Calu3 (cell line): Measurements from ENCODE around the gene MID1IP1. TPM values are rescaled to one million over a fixed set of nuclear protein-coding genes. Genes with fewer than 3 reads are reported as not detected.

Experiments used
- BruUV-seq: library from RNA; stranded (reverse); fragments of 400-500 nt; replicated peaks from 2 replicates; lab custom pipeline; 2021; lab: Mats Ljungman, UMichigan
- CTCF ChIA-PET: fragments of 300-600 bp; sonication (Branson Sonifier 250); formaldehyde crosslinking; loops from one replicate; lab custom pipeline; 2022; ENCODE audit warnings: antibody characterized with exemption; lab: Charles Lee
- DNase-seq: peaks from one replicate; pipeline ENCODE4 v3.0.0; 2022
- H3K27ac Mint-ChIP-seq: one replicate; pipeline ENCODE4 v1.8.0; 2022; ENCODE audit warnings: mixed read lengths; ENCODE audit not compliant: unreplicated experiment
- H3K27me3 Mint-ChIP-seq: one replicate; pipeline ENCODE4 v1.8.0; 2022; ENCODE audit warnings: mixed read lengths; ENCODE audit not compliant: unreplicated experiment
- H3K36me3 Mint-ChIP-seq: one replicate; pipeline ENCODE4 v1.8.0; 2022; ENCODE audit warnings: mild to moderate bottlenecking, moderate library complexity, mixed read lengths; ENCODE audit not compliant: insufficient read depth, unreplicated experiment
- H3K4me1 Mint-ChIP-seq: one replicate; pipeline ENCODE4 v1.8.0; 2022; ENCODE audit warnings: mild to moderate bottlenecking, low read depth, mixed read lengths; ENCODE audit not compliant: unreplicated experiment
- H3K4me3 Mint-ChIP-seq: one replicate; pipeline ENCODE4 v1.8.0; 2022; ENCODE audit warnings: mild to moderate bottlenecking, low read depth, moderate library complexity, mixed read lengths; ENCODE audit not compliant: unreplicated experiment
- H3K9me3 Mint-ChIP-seq: one replicate; pipeline ENCODE4 v1.8.0; 2022; ENCODE audit warnings: low read depth, mixed read lengths; ENCODE audit not compliant: unreplicated experiment
- CTCF ChIP-seq: fragments of 200-600 bp; IDR thresholded peaks from one replicate; pipeline ENCODE4 v1.8.0; 2022; ENCODE audit warnings: antibody characterized with exemption; ENCODE audit not compliant: unreplicated experiment
- intact Hi-C: fragments of 100-400 bp; cut with micrococcal nuclease; formaldehyde crosslinking; loops from one replicate; pipeline ENCODE4 v1.10.0; 2022; ENCODE audit not compliant: unreplicated experiment
- total RNA-seq: library from RNA; stranded (reverse); gene quantifications from 2 replicates; pipeline ENCODE4 v1.2.3, GENCODE V29; 2022

MID1IP1 gene
- total RNA-seq, 1 experiment from 2014 or later, result 46.7 TPM

GRCh38 chrX:38760883-38761282, 40.4 kb upstream of the MID1IP1 start:
- BruUV-seq, result no TSS peak
- H3K27me3 Mint-ChIP-seq, result peaks cover 13% of the 10 kb centered on the region
- intact Hi-C loops, result no loop called here
- DNase-seq, result no peak
- H3K9me3 Mint-ChIP-seq, result peaks cover 2% of the 10 kb centered on the region
- no peak for TF ChIP-seq CTCF
- CTCF ChIA-PET, result no interaction called here
- H3K36me3 Mint-ChIP-seq, result no peaks in the 10 kb centered on the region
- no peaks in the 10 kb centered on the region for H3K4me1 Mint-ChIP-seq
- H3K27ac Mint-ChIP-seq, result no peak overlapping the region
- no peak overlapping the region for H3K4me3 Mint-ChIP-seq

GRCh38 chrX:38768079-38768478, 33.2 kb upstream of the MID1IP1 start:
- no TSS peak for BruUV-seq
- CTCF ChIA-PET, result interaction anchor here (0.9 to 1.8 kb wide), 3 partner anchors 249 to 384 kb away, joined by 4 to 12 read pairs (median 5); no protein-coding TSS in a partner anchor
- intact Hi-C loops, result loop anchor here (1.0 to 5.0 kb wide), 3 partner anchors 249 to 474 kb away; no protein-coding TSS in a partner anchor

GRCh38 chrX:38770152-38770551, 31.1 kb upstream of the MID1IP1 start:
- TF ChIP-seq CTCF, result no peak
- CTCF ChIA-PET, result no interaction called here

More at GRCh38 chrX:38768079-38768478, 33.2 kb upstream of the MID1IP1 start:
- no peaks in the 10 kb centered on the region for H3K36me3 Mint-ChIP-seq
- H3K9me3 Mint-ChIP-seq, result no peaks in the 10 kb centered on the region
- no peak for DNase-seq
- H3K27ac Mint-ChIP-seq, result no peak overlapping the region
- no peaks in the 10 kb centered on the region for H3K27me3 Mint-ChIP-seq
- TF ChIP-seq CTCF, result no peak
- no peak overlapping the region for H3K4me3 Mint-ChIP-seq
- no peaks in the 10 kb centered on the region for H3K4me1 Mint-ChIP-seq

GRCh38 chrX:38774249-38774648, 27.0 kb upstream of the MID1IP1 start:
- no peak for TF ChIP-seq CTCF
- no peak overlapping the region for H3K4me3 Mint-ChIP-seq
- intact Hi-C loops, result no loop called here
- H3K9me3 Mint-ChIP-seq, result no peaks in the 10 kb centered on the region
- DNase-seq, result no peak
- H3K27me3 Mint-ChIP-seq, result no peaks in the 10 kb centered on the region
- H3K4me1 Mint-ChIP-seq, result peaks cover 8% of the 10 kb centered on the region
- CTCF ChIA-PET, result interaction anchor here (0.5 kb wide), 1 partner anchor 28 kb away, joined by 5 read pairs; no protein-coding TSS in a partner anchor
- H3K27ac Mint-ChIP-seq, result no peak overlapping the region
- no peaks in the 10 kb centered on the region for H3K36me3 Mint-ChIP-seq
- no TSS peak for BruUV-seq

More at GRCh38 chrX:38770152-38770551, 31.1 kb upstream of the MID1IP1 start:
- Mint-ChIP-seq H3K4me3 (no peak overlapping the region), H3K27ac (no peak overlapping the region), H3K27me3 (no peaks in the 10 kb centered on the region), H3K36me3 (no peaks in the 10 kb centered on the region), H3K9me3 (no peaks in the 10 kb centered on the region), H3K4me1 (peaks cover 8% of the 10 kb centered on the region)
- BruUV-seq, result no TSS peak
- intact Hi-C loops, result no loop called here
- no peak for DNase-seq
